HG03108 (cell line): ENCODE measurements around the gene NAA60.
"Not testable (repeated sequence)": the region's sequence is repeated elsewhere in the genome, so short reads cannot be mapped to it uniquely, and the experiment has no call there.

Source experiments
- ATAC-seq: cut with Tn5 transposase; IDR thresholded peaks from one replicate; pipeline ENCODE4 v1.9.1; 2021; ENCODE audit warnings: moderate library complexity; ENCODE audit not compliant: unreplicated experiment

The NAA60 gene

GRCh38 chr16:3503523-3503922 lies 60.0 kb downstream of the NAA60 start:
- ATAC-seq = no peak

GRCh38 chr16:3508736-3509135 lies 65.3 kb downstream of the NAA60 start:
- no peak for ATAC-seq

GRCh38 chr16:3509470-3509928 lies 66.0 kb downstream of the NAA60 start:
- peak; percentile 56 for ATAC-seq

- no peak for ATAC-seq
Observed at GRCh38 chr16:3510416-3510815, 66.9 kb downstream of the NAA60 start.

GRCh38 chr16:3511286-3512180 lies 68.1 kb downstream of the NAA60 start:
- no peak for ATAC-seq

- no peak for ATAC-seq
Observed at GRCh38 chr16:3513892-3514583, 70.6 kb downstream of the NAA60 start.

- ATAC-seq = no peak
Observed at GRCh38 chr16:3514621-3515020, 71.1 kb downstream of the NAA60 start.

GRCh38 chr16:3515897-3516296 lies 72.4 kb downstream of the NAA60 start:
- ATAC-seq = no peak

GRCh38 chr16:3518292-3518985 lies 75.0 kb downstream of the NAA60 start:
- ATAC-seq = no peak

GRCh38 chr16:3518986-3519348 lies 75.5 kb downstream of the NAA60 start:
- no peak for ATAC-seq

- ATAC-seq = no peak
Observed at GRCh38 chr16:3519581-3519980, 76.1 kb downstream of the NAA60 start.

GRCh38 chr16:3520413-3520812 lies 76.9 kb downstream of the NAA60 start:
- ATAC-seq = no peak

- ATAC-seq = no peak
Observed at GRCh38 chr16:3520841-3521240, 77.4 kb downstream of the NAA60 start.

- ATAC-seq = no peak
Observed at GRCh38 chr16:3523281-3523680, 79.8 kb downstream of the NAA60 start.

- ATAC-seq = no peak
Observed at GRCh38 chr16:3525951-3526350, 82.5 kb downstream of the NAA60 start.

GRCh38 chr16:3527216-3527829 lies 83.8 kb downstream of the NAA60 start:
- ATAC-seq = not testable (repeated sequence)

- no peak for ATAC-seq
Observed at GRCh38 chr16:3528406-3528805, 84.9 kb downstream of the NAA60 start.

GRCh38 chr16:3529175-3529574 lies 85.7 kb downstream of the NAA60 start:
- no peak for ATAC-seq

- no peak for ATAC-seq
Observed at GRCh38 chr16:3530371-3530914, 87.0 kb downstream of the NAA60 start.

- no peak for ATAC-seq
Observed at GRCh38 chr16:3532741-3533140, 89.3 kb downstream of the NAA60 start.

GRCh38 chr16:3534126-3534525 lies 90.6 kb downstream of the NAA60 start:
- ATAC-seq = no peak
